ENCODE measurements around the gene C11orf91. TPM values are rescaled to one million over a fixed set of nuclear protein-coding genes. Genes with fewer than 3 reads are reported as not detected.

The C11orf91 gene
- total and polyA plus RNA-seq, 2 of the 8 experiments (the other 6 are each of a cell fraction or from before 2014, with no cell fraction given): not detected

- TF ChIP-seq CHD7 (IDR thresholded peaks at IDR 0.05; ENCODE audit: insufficient replicate concordance, low read length): no peak
- no peak for TF ChIP-seq KDM1A (IDR thresholded peaks at IDR 0.05; ENCODE audit: borderline replicate concordance, low read length)
- TF ChIP-seq POLR2AphosphoS5 (IDR thresholded peaks at IDR 0.05; ENCODE audit: low read depth, low read length): no peak
- TF ChIP-seq HDAC2 (IDR thresholded peaks at IDR 0.05; ENCODE audit: borderline replicate concordance in 1 of 2, low read depth in 2 of 2, low read length in 2 of 2): no peak
- no peak for TF ChIP-seq BRCA1 (IDR thresholded peaks at IDR 0.05; ENCODE audit: low read depth, low read length)
- TF ChIP-seq NRF1 (IDR thresholded peaks at IDR 0.05; ENCODE audit: low read depth, low read length): no peak
- TF ChIP-seq RXRA (IDR thresholded peaks at IDR 0.05; ENCODE audit: insufficient read depth, low read depth, low read length): no peak
- no peak for TF ChIP-seq RBBP5 (IDR thresholded peaks at IDR 0.05; ENCODE audit: borderline replicate concordance, low read depth, low read length)
- TF ChIP-seq, protein P1, sequence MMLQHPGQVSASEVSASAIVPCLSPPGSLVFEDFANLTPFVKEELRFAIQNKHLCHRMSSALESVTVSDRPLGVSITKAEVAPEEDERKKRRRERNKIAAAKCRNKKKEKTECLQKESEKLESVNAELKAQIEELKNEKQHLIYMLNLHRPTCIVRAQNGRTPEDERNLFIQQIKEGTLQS (IDR thresholded peaks at IDR 0.05; ENCODE audit: insufficient read depth, low read depth, low read length): no peak
Observed at GRCh38 chr11:33694346-33695050, 6.1 kb downstream of the C11orf91 start (continued).

Measured in H1 (cell line).